SK-N-SH (cell line): ENCODE results near the gene CIDEC.
"Not testable (repeated sequence)": the region's sequence is repeated elsewhere in the genome, so short reads cannot be mapped to it uniquely, and the experiment has no call there.

Source experiments
- EP300 ChIP-seq, 2 experiments: IDR thresholded peaks; 2 replicates each; pipeline versions ENCODE4 v1.4.0 to v1.6.1; 2012; ENCODE audit warnings: borderline replicate concordance in 1 of 2, low read depth in 1 of 2, low read length in 1 of 2
- RCOR1 ChIP-seq: fragments of 150-350 bp; IDR thresholded peaks from 2 replicates; pipeline ENCODE4 v1.6.1; 2017; ENCODE audit warnings: antibody characterized with exemption, low read length
- RFX5 ChIP-seq: IDR thresholded peaks from 2 replicates; pipeline ENCODE4 v1.6.1; 2012; ENCODE audit warnings: mild to moderate bottlenecking, improper control_type of control experiment, low read length
- TAF1 ChIP-seq: IDR thresholded peaks from 2 replicates; pipeline ENCODE4 v1.6.1; 2012; ENCODE audit warnings: low read depth, mild to moderate bottlenecking, low read length, moderate library complexity, borderline replicate concordance
- TF ChIP-seq, protein P1 (sequence below): fragments of 200-600 bp; sonication (generic); IDR thresholded peaks from 2 replicates; pipeline ENCODE4 v1.6.1; 2017; ENCODE audit warnings: antibody characterized with exemption, mild to moderate bottlenecking, moderate library complexity
- TF ChIP-seq, protein P2 (sequence below): IDR thresholded peaks from 2 replicates; pipeline ENCODE4; 2012
- TF ChIP-seq, protein P3 (sequence below): IDR thresholded peaks from 2 replicates; pipeline ENCODE4 v1.4.0; 2012; ENCODE audit warnings: low read depth, borderline replicate concordance

DNA sequence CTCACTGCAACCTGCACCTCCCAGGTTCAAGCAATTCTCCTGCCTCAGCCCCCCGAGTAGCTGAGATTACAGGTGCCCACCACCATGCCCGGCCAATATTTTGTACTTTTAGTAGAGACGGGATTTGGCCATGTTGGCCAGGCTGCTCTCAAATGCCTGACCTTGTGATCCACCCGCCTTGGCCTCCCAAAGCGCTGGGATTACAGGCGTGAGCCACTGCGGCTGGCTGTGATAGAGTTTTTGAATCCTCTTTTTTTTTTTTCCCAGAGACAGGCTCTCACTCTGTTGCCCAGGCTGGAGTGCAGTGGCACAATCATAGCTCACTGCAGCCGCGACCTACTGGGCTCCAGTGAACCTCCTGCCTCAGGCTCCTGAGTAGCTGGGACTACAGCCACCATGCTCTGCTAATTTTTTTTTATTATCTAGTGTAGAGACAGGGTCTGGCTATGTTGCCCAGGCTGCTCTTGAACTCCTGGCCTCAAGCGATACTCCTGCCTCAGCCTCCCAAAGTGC lies 14.9 kb downstream of the CIDEC start:
- TF ChIP-seq, protein P1, sequence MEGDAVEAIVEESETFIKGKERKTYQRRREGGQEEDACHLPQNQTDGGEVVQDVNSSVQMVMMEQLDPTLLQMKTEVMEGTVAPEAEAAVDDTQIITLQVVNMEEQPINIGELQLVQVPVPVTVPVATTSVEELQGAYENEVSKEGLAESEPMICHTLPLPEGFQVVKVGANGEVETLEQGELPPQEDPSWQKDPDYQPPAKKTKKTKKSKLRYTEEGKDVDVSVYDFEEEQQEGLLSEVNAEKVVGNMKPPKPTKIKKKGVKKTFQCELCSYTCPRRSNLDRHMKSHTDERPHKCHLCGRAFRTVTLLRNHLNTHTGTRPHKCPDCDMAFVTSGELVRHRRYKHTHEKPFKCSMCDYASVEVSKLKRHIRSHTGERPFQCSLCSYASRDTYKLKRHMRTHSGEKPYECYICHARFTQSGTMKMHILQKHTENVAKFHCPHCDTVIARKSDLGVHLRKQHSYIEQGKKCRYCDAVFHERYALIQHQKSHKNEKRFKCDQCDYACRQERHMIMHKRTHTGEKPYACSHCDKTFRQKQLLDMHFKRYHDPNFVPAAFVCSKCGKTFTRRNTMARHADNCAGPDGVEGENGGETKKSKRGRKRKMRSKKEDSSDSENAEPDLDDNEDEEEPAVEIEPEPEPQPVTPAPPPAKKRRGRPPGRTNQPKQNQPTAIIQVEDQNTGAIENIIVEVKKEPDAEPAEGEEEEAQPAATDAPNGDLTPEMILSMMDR, result not testable (repeated sequence)
- TF ChIP-seq, protein P2, sequence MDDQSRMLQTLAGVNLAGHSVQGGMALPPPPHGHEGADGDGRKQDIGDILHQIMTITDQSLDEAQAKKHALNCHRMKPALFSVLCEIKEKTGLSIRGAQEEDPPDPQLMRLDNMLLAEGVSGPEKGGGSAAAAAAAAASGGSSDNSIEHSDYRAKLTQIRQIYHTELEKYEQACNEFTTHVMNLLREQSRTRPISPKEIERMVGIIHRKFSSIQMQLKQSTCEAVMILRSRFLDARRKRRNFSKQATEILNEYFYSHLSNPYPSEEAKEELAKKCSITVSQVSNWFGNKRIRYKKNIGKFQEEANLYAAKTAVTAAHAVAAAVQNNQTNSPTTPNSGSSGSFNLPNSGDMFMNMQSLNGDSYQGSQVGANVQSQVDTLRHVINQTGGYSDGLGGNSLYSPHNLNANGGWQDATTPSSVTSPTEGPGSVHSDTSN, result not testable (repeated sequence)
- TF ChIP-seq EP300 (IDR thresholded peaks at IDR 0.05; ENCODE audit: borderline replicate concordance in 1 of 2, low read depth in 1 of 2, low read length in 1 of 2); TAF1; RCOR1; RFX5: not testable (repeated sequence)
- TF ChIP-seq, protein P3, sequence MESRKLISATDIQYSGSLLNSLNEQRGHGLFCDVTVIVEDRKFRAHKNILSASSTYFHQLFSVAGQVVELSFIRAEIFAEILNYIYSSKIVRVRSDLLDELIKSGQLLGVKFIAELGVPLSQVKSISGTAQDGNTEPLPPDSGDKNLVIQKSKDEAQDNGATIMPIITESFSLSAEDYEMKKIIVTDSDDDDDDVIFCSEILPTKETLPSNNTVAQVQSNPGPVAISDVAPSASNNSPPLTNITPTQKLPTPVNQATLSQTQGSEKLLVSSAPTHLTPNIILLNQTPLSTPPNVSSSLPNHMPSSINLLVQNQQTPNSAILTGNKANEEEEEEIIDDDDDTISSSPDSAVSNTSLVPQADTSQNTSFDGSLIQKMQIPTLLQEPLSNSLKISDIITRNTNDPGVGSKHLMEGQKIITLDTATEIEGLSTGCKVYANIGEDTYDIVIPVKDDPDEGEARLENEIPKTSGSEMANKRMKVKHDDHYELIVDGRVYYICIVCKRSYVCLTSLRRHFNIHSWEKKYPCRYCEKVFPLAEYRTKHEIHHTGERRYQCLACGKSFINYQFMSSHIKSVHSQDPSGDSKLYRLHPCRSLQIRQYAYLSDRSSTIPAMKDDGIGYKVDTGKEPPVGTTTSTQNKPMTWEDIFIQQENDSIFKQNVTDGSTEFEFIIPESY, result not testable (repeated sequence)
